ENCODE results near the gene ZNF512.

The ZNF512 gene

GRCh38 chr2:27640722-27641245 lies 57.9 kb downstream of the ZNF512 start:
- CTCF ChIA-PET = no interaction called here
- no peak for DNase-seq (ENCODE audit: extremely low spot score)

GRCh38 chr2:27645197-27645596 lies 62.4 kb downstream of the ZNF512 start:
- DNase-seq (ENCODE audit: extremely low spot score) = no peak
- POLR2A ChIA-PET = no interaction called here
- CTCF ChIA-PET = interaction anchor here (9.4 kb wide), 1 partner anchor 38 kb away, joined by 61 read pairs; no protein-coding TSS in a partner anchor
- TF ChIP-seq CTCF (IDR thresholded peaks at IDR 0.05; ENCODE audit: control extremely low read depth, extremely low read depth, low read depth, missing control alignments) = no peak

More at GRCh38 chr2:27640722-27641245, 57.9 kb downstream of the ZNF512 start:
- POLR2A ChIA-PET = no interaction called here
- TF ChIP-seq CTCF (IDR thresholded peaks at IDR 0.05; ENCODE audit: control extremely low read depth, extremely low read depth, low read depth, missing control alignments) = no peak

GRCh38 chr2:27647289-27647688 lies 64.4 kb downstream of the ZNF512 start:
- ChIA-PET POLR2A (no interaction called here), CTCF (interaction anchor here (1.0 to 9.4 kb wide), 6 partner anchors 9 to 35 kb away, joined by 3 to 61 read pairs (median 4); no protein-coding TSS in a partner anchor)
- TF ChIP-seq CTCF (IDR thresholded peaks at IDR 0.05; ENCODE audit: control extremely low read depth, extremely low read depth, low read depth, missing control alignments) = no peak
- DNase-seq (ENCODE audit: extremely low spot score) = no peak

- no peak for TF ChIP-seq CTCF (IDR thresholded peaks at IDR 0.05; ENCODE audit: control extremely low read depth, extremely low read depth, low read depth, missing control alignments)
- ChIA-PET POLR2A (no interaction called here), CTCF (interaction anchor here (1.1 to 9.4 kb wide), 4 partner anchors 10 to 35 kb away, joined by 3 to 61 read pairs (median 4); no protein-coding TSS in a partner anchor)
- no peak for DNase-seq (ENCODE audit: extremely low spot score)
Observed at GRCh38 chr2:27647737-27648136, 64.9 kb downstream of the ZNF512 start.

GRCh38 chr2:27651056-27651455 lies 68.2 kb downstream of the ZNF512 start:
- CTCF ChIA-PET = interaction anchor here (0.6 to 9.4 kb wide), 6 partner anchors 9 to 61 kb away, joined by 3 to 61 read pairs (median 3); partner anchors contain the start of genes SLC4A1AP and SUPT7L
- TF ChIP-seq CTCF (IDR thresholded peaks at IDR 0.05; ENCODE audit: control extremely low read depth, extremely low read depth, low read depth, missing control alignments) = no peak
- POLR2A ChIA-PET = no interaction called here
- no peak for DNase-seq (ENCODE audit: extremely low spot score)

- ChIA-PET CTCF (interaction anchor here (0.9 to 9.4 kb wide), 2 partner anchors 11 to 30 kb away, joined by 3 to 61 read pairs; partner anchors contain the start of genes SLC4A1AP and SUPT7L), POLR2A (no interaction called here)
- TF ChIP-seq CTCF (IDR thresholded peaks at IDR 0.05; ENCODE audit: control extremely low read depth, extremely low read depth, low read depth, missing control alignments) = no peak
- DNase-seq (ENCODE audit: extremely low spot score) = no peak
Observed at GRCh38 chr2:27652341-27652740, 69.5 kb downstream of the ZNF512 start.

Data from GM10248 (cell line).